HepG2 (cell line): ENCODE data around the gene DUSP15. TPM values are rescaled to one million over a fixed set of nuclear protein-coding genes. Genes with fewer than 3 reads are reported as not detected.
A peak's percentile ranks its signal among the peaks of the same experiment; 100 is the strongest.

ENCODE experiments used
- ATAC-seq: fragments of 200-7000 bp; cut with Tn5 transposase; 3 replicates; pipeline ENCODE4 v1.9.1; 2020; ENCODE audit warnings: mild to moderate bottlenecking, moderate library complexity
- BruUV-seq: library from RNA; stranded (reverse); fragments of 400-500 nt; replicated peaks from 2 replicates; lab custom pipeline; 2021; lab: Mats Ljungman, UMichigan
- CTCF ChIA-PET: fragments of 300-600 bp; formaldehyde crosslinking; extraction: SDS; loops from one replicate; lab custom pipeline; 2021; ENCODE audit warnings: low total read pairs, inconsistent platforms, low intra/inter-chr PET ratio; lab: Yijun Ruan, JAX
- POLR2A ChIA-PET: fragments of 350-600 bp; sonication (Branson Sonifier 250); formaldehyde crosslinking; loops from one replicate; lab custom pipeline; 2020; ENCODE audit warnings: antibody characterized with exemption, inconsistent platforms; lab: Yijun Ruan, JAX
- DNase-seq: peaks from one replicate; pipeline ENCODE4 v3.0.0-alpha.2; 2015; ENCODE audit warnings: low spot score
- FAIRE-seq: peaks from 3 replicates; lab custom pipeline; 2011; peaks lifted over from hg19 to GRCh38; lab: Jason Lieb, UNC
- H2AFZ ChIP-seq: one replicate; pipeline ENCODE4 v1.6.1; 2011; ENCODE audit warnings: low read length, inconsistent platforms
- H3K27ac ChIP-seq: fragments of 300-600 bp; 3 replicates; pipeline ENCODE4 v1.8.0; 2011; ENCODE audit warnings: mixed run types, mild to moderate bottlenecking, mixed read lengths, low read length, inconsistent platforms; ENCODE audit not compliant: insufficient read depth; ENCODE audit errors: extremely low read length
- H3K27me3 ChIP-seq, 2 experiments: fragments of 200-600 bp in 1 of 2; 2 replicates in 1 of 2; 3 replicates in 1 of 2; pipeline versions ENCODE4 v1.6.0 to v1.8.0; 2011; ENCODE audit warnings: low read length in 2 of 2, mild to moderate bottlenecking in 2 of 2, moderate library complexity in 2 of 2, inconsistent platforms in 1 of 2; ENCODE audit not compliant: insufficient read depth in 2 of 2, control insufficient read depth in 1 of 2
- H3K36me3 ChIP-seq, 2 experiments: fragments of 200-600 bp in 1 of 2; replicated peaks in 1 of 2; 2 replicates in 1 of 2; 3 replicates in 1 of 2; pipeline versions ENCODE4 v1.5.1 to v1.8.0; 2011; ENCODE audit warnings: low read length in 2 of 2, inconsistent platforms in 1 of 2; ENCODE audit not compliant: insufficient read depth in 2 of 2, control insufficient read depth in 1 of 2
- H3K4me1 ChIP-seq: 2 replicates; pipeline ENCODE4 v1.5.1; 2012; ENCODE audit warnings: low read length, inconsistent platforms; ENCODE audit not compliant: insufficient read depth
- H3K4me2 ChIP-seq: 2 replicates; pipeline ENCODE4 v1.6.0; 2011; ENCODE audit warnings: low read depth, low read length, inconsistent platforms
- H3K4me3 ChIP-seq, 3 experiments: fragments of 200-600 bp in 1 of 3; sonication (generic), shearing (Covaris generic) in 1 of 3; replicated peaks in 1 of 3; 2 replicates each; pipeline ENCODE4 v1.5.1; 2011 to 2016; ENCODE audit warnings: low read length in 3 of 3, inconsistent platforms in 2 of 3, low read depth in 2 of 3, mild to moderate bottlenecking in 2 of 3, control low read depth in 1 of 3, mixed read lengths in 1 of 3; ENCODE audit not compliant: insufficient read depth in 1 of 3
- H3K79me2 ChIP-seq: one replicate; pipeline ENCODE4 v1.6.1; 2011; ENCODE audit warnings: low read length, inconsistent platforms; ENCODE audit not compliant: insufficient read depth
- H3K9ac ChIP-seq: 2 replicates; pipeline ENCODE4 v1.6.0; 2011; ENCODE audit warnings: mild to moderate bottlenecking, low read depth, low read length, inconsistent platforms; ENCODE audit not compliant: insufficient read depth
- H3K9me3 ChIP-seq: 2 replicates; pipeline ENCODE4 v1.5.1; 2012; ENCODE audit warnings: mild to moderate bottlenecking, low read length
- H4K20me1 ChIP-seq: 2 replicates; pipeline ENCODE4 v1.6.0; 2011; ENCODE audit warnings: inconsistent platforms, mild to moderate bottlenecking, low read length, moderate library complexity; ENCODE audit not compliant: insufficient read depth
- EEA1 ChIP-seq: sonication (generic); formaldehyde crosslinking; IDR thresholded peaks from 2 replicates; pipeline ENCODE4 v1.5.1; 2020; ENCODE audit warnings: mild to moderate bottlenecking, missing genetic modification reagents, borderline replicate concordance
- FOXJ3 ChIP-seq: sonication (generic); formaldehyde crosslinking; IDR thresholded peaks from 2 replicates; pipeline ENCODE4 v1.4.0; 2020; ENCODE audit warnings: missing genetic modification reagents, mild to moderate bottlenecking, borderline replicate concordance
- MAZ ChIP-seq, 2 experiments: sonication (generic) in 1 of 2; formaldehyde crosslinking in 1 of 2; IDR thresholded peaks; 2 replicates each; pipeline versions ENCODE4 v1.5.0 to v1.6.1; 2012 to 2020; ENCODE audit warnings: low read depth in 2 of 2, mild to moderate bottlenecking in 2 of 2, borderline replicate concordance in 1 of 2, improper control_type of control experiment in 1 of 2, low read length in 1 of 2, missing genetic modification reagents in 1 of 2, moderate library complexity in 1 of 2
- SOX6 ChIP-seq, 2 experiments: fragments of 450-650 bp in 1 of 2; sonication (generic) in 1 of 2; formaldehyde crosslinking in 1 of 2; IDR thresholded peaks; 2 replicates each; pipeline versions ENCODE4 v1.4.0 to v1.6.1; 2017 to 2020; ENCODE audit warnings: antibody characterized with exemption in 1 of 2, mild to moderate bottlenecking in 1 of 2, missing genetic modification reagents in 1 of 2
- SPEN ChIP-seq: sonication (generic); formaldehyde crosslinking; IDR thresholded peaks from 2 replicates; pipeline ENCODE4 v1.5.1; 2020; ENCODE audit warnings: low read depth, mild to moderate bottlenecking, missing genetic modification reagents
- ZNF572 ChIP-seq: sonication (generic); formaldehyde crosslinking; IDR thresholded peaks from 2 replicates; pipeline ENCODE4 v1.5.1; 2020; ENCODE audit warnings: mild to moderate bottlenecking, missing genetic modification reagents
- ZNF713 ChIP-seq: sonication (generic); formaldehyde crosslinking; IDR thresholded peaks from 2 replicates; pipeline ENCODE4 v1.4.0; 2020; ENCODE audit warnings: mild to moderate bottlenecking, missing genetic modification reagents
- WGBS: methylation state at CpG from one replicate; pipeline ENCODE4 v1.1.6; 2017; ENCODE audit warnings: low lambda C conversion rate; 5-methylcytosine and 5-hydroxymethylcytosine counted together
- in situ Hi-C: cut with HindIII; loops from 2 replicates; pipeline ENCODE4 v1.10.0; 2017; ENCODE audit warnings: low pct_unique_long_range_greater_than_20kb; ENCODE audit not compliant: extremely low pct_ligation_motif_present
- intact Hi-C: fragments of 100-400 bp; cut with micrococcal nuclease; formaldehyde crosslinking; loops from one replicate; pipeline ENCODE4 v1.10.0; 2022; ENCODE audit not compliant: unreplicated experiment
- polyA plus RNA-seq, 8 experiments: library from polyadenylated mRNA; depleted of rRNA in 3 of 8; stranded (reverse) in 7 of 8; unstranded in 1 of 8; fragments of >200 nt; fragmentation: Illumina TruSeq in 4 of 8; extraction: Trizol in 4 of 8; gene quantifications; 2 replicates each; pipeline versions ENCODE4 v1.2.1 to v1.2.3, GENCODE V29; 2011 to 2016; ENCODE audit warnings: low read depth in 4 of 8, missing spikeins in 1 of 8, mixed read lengths in 1 of 8; ENCODE audit not compliant: insufficient read depth in 1 of 8
- total RNA-seq, 5 experiments: library from RNA; depleted of rRNA; stranded (reverse); fragments of >200 nt; fragmentation: Illumina TruSeq; extraction: Trizol; gene quantifications; 2 replicates each; pipeline ENCODE4 v1.2.3, GENCODE V29; 2016; ENCODE audit warnings: low read depth in 1 of 5
- TF ChIP-seq, protein P1 (sequence below): sonication (generic); formaldehyde crosslinking; IDR thresholded peaks from 2 replicates; pipeline ENCODE4 v1.4.0; 2020; ENCODE audit warnings: mild to moderate bottlenecking, missing genetic modification reagents
- TF ChIP-seq, protein P2 (sequence below): sonication (generic); formaldehyde crosslinking; IDR thresholded peaks from 2 replicates; pipeline ENCODE4 v1.8.0; 2022; ENCODE audit warnings: missing genetic modification reagents, mild to moderate bottlenecking, borderline replicate concordance

Gene DUSP15
- total and polyA plus RNA-seq, 2 of the 13 experiments (the other 11 are each of a cell fraction or from before 2014, with no cell fraction given) = 0.17 to 0.93 TPM

DNA sequence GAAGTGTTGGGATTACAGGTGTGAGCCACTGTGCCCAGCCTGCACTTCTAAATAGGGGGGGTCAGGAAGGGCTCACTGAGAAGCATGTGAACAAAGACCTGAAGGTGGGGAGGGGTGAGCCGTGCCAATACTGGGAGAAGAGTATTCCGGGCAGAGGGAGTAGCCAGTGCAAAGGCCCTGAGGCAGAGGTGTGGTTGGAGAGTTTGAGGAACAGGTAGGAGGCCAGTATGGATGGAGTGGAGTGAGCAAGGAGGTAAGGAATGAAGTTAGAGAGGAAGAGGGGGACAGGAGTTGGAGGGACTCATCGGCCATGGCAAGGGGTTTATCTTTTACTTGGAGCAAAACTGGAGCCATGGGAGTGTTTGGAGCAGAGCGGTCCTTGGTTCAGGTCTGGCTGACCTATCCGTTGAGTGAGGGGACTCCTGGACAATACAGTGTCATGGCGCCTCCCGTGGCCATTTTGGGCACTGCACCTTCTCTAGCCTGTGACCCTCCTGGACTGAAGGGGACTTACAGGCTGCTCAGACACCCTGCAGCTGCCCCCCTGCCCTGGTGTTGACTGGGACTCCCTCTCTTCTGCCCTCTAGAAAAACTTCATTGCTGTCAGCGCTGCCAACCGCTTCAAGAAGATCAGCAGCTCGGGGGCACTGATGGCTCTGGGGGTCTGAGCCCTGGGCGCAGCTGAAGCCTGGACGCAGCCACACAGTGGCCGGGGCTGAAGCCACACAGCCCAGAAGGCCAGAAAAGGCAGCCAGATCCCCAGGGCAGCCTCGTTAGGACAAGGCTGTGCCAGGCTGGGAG, 37.0 kb downstream of the DUSP15 start:
- FAIRE-seq (peak; percentile 98), ATAC-seq (peak; percentile 83)
- TF ChIP-seq, protein P1, sequence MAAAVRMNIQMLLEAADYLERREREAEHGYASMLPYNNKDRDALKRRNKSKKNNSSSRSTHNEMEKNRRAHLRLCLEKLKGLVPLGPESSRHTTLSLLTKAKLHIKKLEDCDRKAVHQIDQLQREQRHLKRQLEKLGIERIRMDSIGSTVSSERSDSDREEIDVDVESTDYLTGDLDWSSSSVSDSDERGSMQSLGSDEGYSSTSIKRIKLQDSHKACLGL (CRISPR knock-in tag) = 0 out of 2 replicates have a peak, but pooled peaks have one; percentile 7
- TF ChIP-seq, protein P2, sequence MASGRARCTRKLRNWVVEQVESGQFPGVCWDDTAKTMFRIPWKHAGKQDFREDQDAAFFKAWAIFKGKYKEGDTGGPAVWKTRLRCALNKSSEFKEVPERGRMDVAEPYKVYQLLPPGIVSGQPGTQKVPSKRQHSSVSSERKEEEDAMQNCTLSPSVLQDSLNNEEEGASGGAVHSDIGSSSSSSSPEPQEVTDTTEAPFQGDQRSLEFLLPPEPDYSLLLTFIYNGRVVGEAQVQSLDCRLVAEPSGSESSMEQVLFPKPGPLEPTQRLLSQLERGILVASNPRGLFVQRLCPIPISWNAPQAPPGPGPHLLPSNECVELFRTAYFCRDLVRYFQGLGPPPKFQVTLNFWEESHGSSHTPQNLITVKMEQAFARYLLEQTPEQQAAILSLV = peak; percentile 70; the same call in 1 of the 2 replicates
- no peak for TF ChIP-seq FOXJ3 (CRISPR knock-in tag)
- TF ChIP-seq ZNF572 (CRISPR knock-in tag) = 0 out of 2 replicates have a peak, but pooled peaks have one; percentile 73
- TF ChIP-seq SPEN (CRISPR knock-in tag) = 0 out of 2 replicates have a peak, but pooled peaks have one; percentile 49
- peak; percentile 64; the same call in 1 of the 2 replicates for TF ChIP-seq EEA1 (CRISPR knock-in tag)
- no peak for TF ChIP-seq SOX6 (IDR thresholded peaks at IDR 0.05)
- peak; percentile 27; the same call in 1 of the 2 replicates for TF ChIP-seq SOX6 (CRISPR knock-in tag; IDR thresholded peaks at IDR 0.05)
- TF ChIP-seq ZNF713 (CRISPR knock-in tag) = peak; percentile 88; the same call in 1 of the 2 replicates
- TF ChIP-seq MAZ (IDR thresholded peaks at IDR 0.05; ENCODE audit: borderline replicate concordance, low read depth, low read length) = peak; percentile 23; the same call in 1 of the 2 replicates
- no peak for TF ChIP-seq MAZ (CRISPR knock-in tag; IDR thresholded peaks at IDR 0.05; ENCODE audit: low read depth)

More for the DNA sequence above, 37.0 kb downstream of the DUSP15 start:
- DNase-seq = peak; percentile 74
- Histone ChIP-seq H3K27ac (no peak overlapping the region), H3K4me1 (peaks cover 31% of the 10 kb centered on the region), H3K4me3 (no peak overlapping the region), H3K27me3 (peaks cover 2 to 6% of the 10 kb centered on the region in 2 experiments; a peak in 3 of 5 replicates), H3K79me2 (no peaks in the 10 kb centered on the region), H3K9ac (no peak overlapping the region), H3K9me3 (no peaks in the 10 kb centered on the region), H3K4me2 (peak overlapping the region; percentile 19), H3K36me3 (no peaks in the 10 kb centered on the region), H4K20me1 (no peaks in the 10 kb centered on the region), H2AFZ (no peak overlapping the region)
- ChIA-PET POLR2A (no interaction called here), CTCF (interaction anchor here (0.6 to 1.9 kb wide), 3 partner anchors 10 to 198 kb away, joined by 3 to 11 read pairs (median 7); no protein-coding TSS in a partner anchor)
- intact Hi-C loops (loop anchor here (1.0 kb wide), 1 partner anchor 11 kb away; no protein-coding TSS in a partner anchor), in situ Hi-C loops (no loop called here)
- BruUV-seq = no TSS peak
- WGBS = 8% methylated on average over 10 of the region's 14 CpGs
